ENCODE measurements around the gene BDKRB2.

The BDKRB2 gene

GRCh38 chr14:96177766-96178375 lies 26.8 kb upstream of the BDKRB2 start:
- peak; percentile 57 for DNase-seq (ENCODE audit: low spot score)
- TF ChIP-seq CTCF (IDR thresholded peaks at IDR 0.05; ENCODE audit: extremely low read depth, missing control alignments) = no peak

- DNase-seq (ENCODE audit: low spot score) = no peak
- TF ChIP-seq CTCF (IDR thresholded peaks at IDR 0.05; ENCODE audit: extremely low read depth, missing control alignments) = no peak
Measured at GRCh38 chr14:96178461-96179321, 25.9 kb upstream of the BDKRB2 start.

- no peak for DNase-seq (ENCODE audit: low spot score)
- TF ChIP-seq CTCF (IDR thresholded peaks at IDR 0.05; ENCODE audit: extremely low read depth, missing control alignments) = no peak
Measured at GRCh38 chr14:96180043-96180874, 24.4 kb upstream of the BDKRB2 start.

- DNase-seq (ENCODE audit: low spot score) = no peak
- no peak for TF ChIP-seq CTCF (IDR thresholded peaks at IDR 0.05; ENCODE audit: extremely low read depth, missing control alignments)
Measured at GRCh38 chr14:96181186-96182056, 23.2 kb upstream of the BDKRB2 start.

- DNase-seq (ENCODE audit: low spot score) = no peak
- TF ChIP-seq CTCF (IDR thresholded peaks at IDR 0.05; ENCODE audit: extremely low read depth, missing control alignments) = no peak
Measured at GRCh38 chr14:96182546-96182945, 22.1 kb upstream of the BDKRB2 start.

GRCh38 chr14:96184737-96185136 lies 19.9 kb upstream of the BDKRB2 start:
- no peak for TF ChIP-seq CTCF (IDR thresholded peaks at IDR 0.05; ENCODE audit: extremely low read depth, missing control alignments)
- no peak for DNase-seq (ENCODE audit: low spot score)

Measured in GM20000 (cell line).